Measurements from ENCODE around the gene UACA.

UACA gene

DNA sequence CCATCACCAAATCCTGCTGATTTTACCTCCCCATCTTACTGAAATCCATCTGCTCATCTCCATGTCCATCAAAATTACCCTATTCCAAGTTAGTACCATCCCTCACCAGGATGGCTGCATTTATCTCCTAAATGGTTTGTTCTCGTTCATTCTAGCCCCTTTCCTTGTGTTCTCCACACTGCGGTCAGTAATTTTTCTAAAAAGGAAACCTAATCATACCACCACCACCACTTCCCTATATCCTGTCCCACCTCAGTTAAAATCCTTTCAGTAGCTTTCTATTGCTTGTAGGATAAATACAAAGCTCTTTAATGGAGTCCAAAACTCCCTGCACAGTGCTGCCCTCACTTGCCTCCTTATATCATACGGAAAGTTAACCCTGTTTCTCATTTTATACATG, 51.1 kb downstream of the UACA start:
- Mint-ChIP-seq H3K4me1 (peaks cover 5% of the 10 kb centered on the region), H3K27ac (no peak overlapping the region), H3K27me3 (peaks cover 23% of the 10 kb centered on the region), H3K4me3 (no peak overlapping the region), H3K9me3 (no peaks in the 10 kb centered on the region)
- no peak for ATAC-seq
- no peak for DNase-seq

- ATAC-seq, result no peak
- no peak for DNase-seq
- Mint-ChIP-seq H3K27me3 (peaks cover 23% of the 10 kb centered on the region), H3K9me3 (no peaks in the 10 kb centered on the region), H3K4me1 (peaks cover 5% of the 10 kb centered on the region), H3K4me3 (no peak overlapping the region), H3K27ac (no peak overlapping the region)
Observed at GRCh38 chr15:70710714-70711113, 52.6 kb downstream of the UACA start.

- no peak for DNase-seq
- Mint-ChIP-seq H3K9me3 (no peaks in the 10 kb centered on the region), H3K4me1 (peaks cover 5% of the 10 kb centered on the region), H3K4me3 (no peak overlapping the region), H3K27me3 (peaks cover 32% of the 10 kb centered on the region), H3K27ac (no peak overlapping the region)
- no peak for ATAC-seq
Observed at GRCh38 chr15:70708839-70709238, 54.5 kb downstream of the UACA start.

DNA sequence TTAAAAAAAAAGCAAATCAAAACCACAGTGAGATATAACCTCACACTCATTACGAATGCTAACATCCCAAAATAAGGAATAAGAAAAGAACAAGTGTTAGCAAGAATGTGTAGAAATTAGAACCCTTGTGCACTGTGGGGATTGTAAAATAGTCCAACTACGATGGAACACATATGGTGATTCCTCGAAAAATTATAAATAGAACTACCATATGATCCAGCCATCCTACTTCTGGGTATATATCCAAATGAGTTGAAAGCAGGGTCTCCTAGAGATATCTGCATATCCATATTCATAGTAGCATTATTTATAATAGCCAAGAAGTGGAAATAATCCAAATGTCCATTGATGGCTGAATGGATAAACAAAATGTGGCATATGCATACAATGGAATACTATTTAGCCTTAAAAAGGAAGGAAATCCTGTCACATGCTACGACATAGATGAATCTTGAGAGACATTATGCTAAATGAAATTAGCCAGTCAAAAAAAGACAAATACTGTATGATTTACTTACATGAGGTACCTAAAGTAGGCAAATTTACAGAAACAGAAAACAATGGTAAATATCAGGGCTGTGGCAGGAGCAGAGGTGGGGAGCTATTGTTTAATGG, 55.6 kb downstream of the UACA start:
- DNase-seq (no peak), ATAC-seq (no peak)
- H3K27ac Mint-ChIP-seq, result no peak overlapping the region
- H3K9me3 Mint-ChIP-seq, result no peaks in the 10 kb centered on the region
- peaks cover 5% of the 10 kb centered on the region for H3K4me1 Mint-ChIP-seq
- H3K27me3 Mint-ChIP-seq, result peaks cover 31% of the 10 kb centered on the region
- H3K4me3 Mint-ChIP-seq, result no peak overlapping the region

GRCh38 chr15:70704731-70705130, 58.6 kb downstream of the UACA start:
- peaks cover 25% of the 10 kb centered on the region for H3K27me3 Mint-ChIP-seq
- no peak for DNase-seq

DNA sequence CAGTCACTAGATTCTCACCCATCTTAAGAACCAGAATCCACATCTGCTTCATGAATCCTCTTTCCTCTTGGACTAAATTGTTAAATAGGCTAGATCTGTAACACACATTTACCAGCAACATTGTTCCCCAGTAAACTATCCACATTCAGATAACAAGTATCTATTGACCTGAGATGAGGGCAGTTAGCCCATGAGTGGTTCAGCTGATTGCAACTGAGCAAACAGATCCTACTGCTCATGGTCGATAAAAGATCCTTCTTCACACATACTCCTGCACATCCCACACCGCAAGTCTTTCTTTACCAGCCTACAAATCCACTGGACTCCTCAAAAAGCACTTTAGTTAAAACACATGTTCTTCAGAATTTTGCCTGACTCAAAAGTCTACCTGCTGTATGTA, 59.2 kb downstream of the UACA start:
- ATAC-seq (no peak), DNase-seq (no peak)
- Mint-ChIP-seq H3K9me3 (no peaks in the 10 kb centered on the region), H3K27me3 (peaks cover 30% of the 10 kb centered on the region), H3K27ac (no peak overlapping the region), H3K4me3 (no peak overlapping the region), H3K4me1 (no peaks in the 10 kb centered on the region)

More at GRCh38 chr15:70704731-70705130, 58.6 kb downstream of the UACA start:
- Mint-ChIP-seq H3K4me1 (no peaks in the 10 kb centered on the region), H3K27ac (no peak overlapping the region), H3K4me3 (no peak overlapping the region), H3K9me3 (no peaks in the 10 kb centered on the region)
- ATAC-seq, result no peak

- DNase-seq (no peak), ATAC-seq (no peak)
- no peak overlapping the region for H3K27ac Mint-ChIP-seq
- no peaks in the 10 kb centered on the region for H3K4me1 Mint-ChIP-seq
- no peaks in the 10 kb centered on the region for H3K9me3 Mint-ChIP-seq
- peaks cover 37% of the 10 kb centered on the region for H3K27me3 Mint-ChIP-seq
- H3K4me3 Mint-ChIP-seq, result no peak overlapping the region
Observed at GRCh38 chr15:70703096-70703878, 60.1 kb downstream of the UACA start.

- ATAC-seq (no peak), DNase-seq (no peak)
- H3K27me3 Mint-ChIP-seq, result peaks cover 37% of the 10 kb centered on the region
- no peaks in the 10 kb centered on the region for H3K9me3 Mint-ChIP-seq
- no peaks in the 10 kb centered on the region for H3K4me1 Mint-ChIP-seq
- H3K27ac Mint-ChIP-seq, result no peak overlapping the region
- H3K4me3 Mint-ChIP-seq, result no peak overlapping the region
Observed at GRCh38 chr15:70702584-70702983, 60.8 kb downstream of the UACA start.

DNA sequence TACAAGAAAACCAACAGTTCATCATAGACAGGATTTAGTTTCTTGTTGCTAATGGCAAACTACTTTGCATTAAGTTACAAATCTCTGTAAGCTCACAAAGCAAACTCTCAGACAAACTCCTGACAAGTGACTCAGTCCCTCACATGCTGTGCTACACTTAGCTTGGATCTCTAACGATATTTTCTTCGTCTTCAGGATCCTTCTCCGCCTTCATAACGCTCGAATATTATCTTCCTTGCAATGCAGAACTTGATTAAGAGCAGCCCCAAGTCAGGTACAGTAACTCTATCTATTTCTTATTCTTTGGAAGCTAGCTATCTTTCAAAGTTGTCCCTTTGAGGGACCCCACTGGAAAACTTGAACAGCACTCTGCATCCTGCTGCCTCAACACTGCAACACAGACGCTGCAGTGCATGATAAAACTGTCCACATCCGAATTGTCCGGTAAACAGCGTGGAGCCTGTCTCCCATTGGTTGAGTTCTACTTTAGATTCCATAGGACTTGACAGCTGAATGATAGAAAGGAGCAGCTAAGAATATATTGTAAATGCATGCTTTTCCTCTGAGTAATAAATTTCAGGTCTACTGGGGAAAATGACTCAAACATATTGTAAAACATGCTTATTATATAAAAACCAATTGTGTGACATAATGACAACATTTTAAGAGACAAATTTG, 61.3 kb downstream of the UACA start:
- Mint-ChIP-seq H3K9me3 (no peaks in the 10 kb centered on the region), H3K4me1 (no peaks in the 10 kb centered on the region), H3K4me3 (no peak overlapping the region), H3K27ac (no peak overlapping the region), H3K27me3 (peaks cover 37% of the 10 kb centered on the region)
- DNase-seq (no peak), ATAC-seq (no peak)

DNA sequence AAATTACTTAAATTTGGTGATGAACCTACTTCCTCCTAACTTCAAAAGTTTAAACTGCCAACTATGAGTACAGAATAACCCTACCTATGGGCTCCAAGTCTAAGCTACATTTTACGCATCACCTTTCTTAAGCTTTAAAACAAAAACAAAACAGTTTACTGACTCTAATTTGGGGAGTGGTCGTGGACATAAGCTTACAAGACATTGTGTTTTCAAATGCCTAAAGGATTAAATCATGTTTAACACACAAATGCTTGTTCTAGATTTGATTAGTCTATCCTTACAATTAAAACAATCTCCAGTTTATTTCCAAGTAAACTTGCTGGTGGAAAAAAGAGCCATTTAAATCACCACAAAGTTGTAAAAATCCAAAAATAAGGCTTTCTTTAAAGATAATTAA, 62.2 kb downstream of the UACA start:
- H3K27ac Mint-ChIP-seq, result no peak overlapping the region
- DNase-seq (no peak), ATAC-seq (no peak)
- H3K9me3 Mint-ChIP-seq, result no peaks in the 10 kb centered on the region
- no peak overlapping the region for H3K4me3 Mint-ChIP-seq
- H3K4me1 Mint-ChIP-seq, result no peaks in the 10 kb centered on the region
- H3K27me3 Mint-ChIP-seq, result peaks cover 37% of the 10 kb centered on the region

DNA sequence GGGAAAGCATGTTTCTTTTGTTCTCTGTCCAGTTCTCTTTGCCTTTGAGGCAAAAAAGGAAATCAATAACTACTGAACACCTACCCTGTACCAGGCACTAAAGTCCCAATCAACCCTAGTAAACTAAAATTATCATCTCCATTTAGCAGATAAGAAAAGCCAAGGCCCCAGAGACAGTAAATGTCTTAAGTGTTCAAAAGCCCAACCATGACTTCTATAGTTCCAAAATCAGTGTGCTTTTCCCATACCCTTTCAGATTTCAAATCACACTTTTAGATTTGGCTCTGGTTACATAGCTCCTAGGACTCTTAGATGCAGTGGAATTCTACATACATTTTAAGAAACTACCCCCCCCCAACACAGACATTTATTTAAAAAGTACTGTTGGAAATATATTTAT, 63.5 kb downstream of the UACA start:
- no peak for DNase-seq
- Mint-ChIP-seq H3K9me3 (no peaks in the 10 kb centered on the region), H3K4me1 (no peaks in the 10 kb centered on the region), H3K27me3 (peaks cover 37% of the 10 kb centered on the region), H3K27ac (no peak overlapping the region), H3K4me3 (no peak overlapping the region)
- ATAC-seq, result no peak

DNA sequence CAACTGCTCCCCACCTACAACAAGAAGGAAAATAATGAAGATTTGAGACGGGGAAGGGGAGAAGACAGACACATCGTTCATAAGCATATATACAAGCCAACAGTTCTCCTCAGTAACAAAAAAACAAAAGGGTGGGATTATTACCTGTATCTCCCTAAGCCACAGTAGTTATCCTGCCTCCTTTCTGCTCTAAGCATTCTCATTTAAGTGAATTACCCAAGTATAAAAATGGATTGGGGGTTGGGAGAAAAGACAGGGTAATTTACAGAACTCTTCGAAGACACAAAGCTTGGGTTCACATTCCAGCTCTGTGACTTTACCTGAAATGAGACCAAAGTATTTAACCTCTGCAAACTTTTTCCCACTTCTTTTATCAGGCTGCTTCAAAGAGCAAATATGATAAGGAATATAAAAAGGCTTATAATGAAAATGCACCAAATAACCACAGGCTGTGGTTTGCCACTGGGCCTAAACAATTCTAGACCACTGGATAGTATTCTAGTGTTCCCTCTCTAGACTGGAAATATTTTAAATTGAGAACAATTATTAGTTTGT, 64.4 kb downstream of the UACA start:
- Mint-ChIP-seq H3K4me3 (no peak overlapping the region), H3K27me3 (peaks cover 29% of the 10 kb centered on the region), H3K4me1 (no peaks in the 10 kb centered on the region), H3K27ac (no peak overlapping the region), H3K9me3 (no peaks in the 10 kb centered on the region)
- ATAC-seq (no peak), DNase-seq (no peak)

DNA sequence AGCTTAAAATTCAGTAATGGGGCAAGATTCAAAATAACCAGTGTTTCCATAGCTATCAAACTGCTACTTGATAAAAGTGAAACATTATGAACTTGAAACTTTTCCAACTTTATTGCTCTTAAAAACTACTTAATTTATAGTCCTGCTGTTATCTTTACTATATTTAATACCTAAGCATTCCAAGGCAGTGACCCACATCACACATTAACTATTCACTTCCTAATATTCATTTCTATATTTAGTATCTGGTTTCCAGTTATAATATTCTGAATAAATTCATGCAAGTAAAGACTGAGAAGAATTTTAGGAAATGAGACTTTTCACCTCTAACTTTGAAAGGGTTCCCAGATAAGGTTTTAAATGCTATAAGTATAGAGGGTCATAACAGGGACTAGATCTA, 64.9 kb downstream of the UACA start:
- Mint-ChIP-seq H3K27ac (no peak overlapping the region), H3K4me3 (no peak overlapping the region), H3K4me1 (no peaks in the 10 kb centered on the region), H3K9me3 (no peaks in the 10 kb centered on the region), H3K27me3 (peaks cover 24% of the 10 kb centered on the region)
- ATAC-seq, result no peak
- no peak for DNase-seq

- Mint-ChIP-seq H3K4me3 (no peak overlapping the region), H3K27me3 (no peaks in the 10 kb centered on the region), H3K4me1 (no peaks in the 10 kb centered on the region), H3K9me3 (no peaks in the 10 kb centered on the region), H3K27ac (no peak overlapping the region)
- ATAC-seq (no peak), DNase-seq (no peak)
Observed at GRCh38 chr15:70690491-70691276, 72.7 kb downstream of the UACA start.

- no peaks in the 10 kb centered on the region for H3K4me1 Mint-ChIP-seq
- ATAC-seq (no peak), DNase-seq (no peak)
- no peaks in the 10 kb centered on the region for H3K27me3 Mint-ChIP-seq
- H3K4me3 Mint-ChIP-seq, result no peak overlapping the region
- H3K9me3 Mint-ChIP-seq, result no peaks in the 10 kb centered on the region
- no peak overlapping the region for H3K27ac Mint-ChIP-seq
Observed at GRCh38 chr15:70690021-70690420, 73.3 kb downstream of the UACA start.

Measured in stimulated activated naive CD8-positive, alpha-beta T cell treated with anti-CD3 and anti-CD28 coated beads, Interleukin-15, amount 100 ng/mL, for 72 hours (primary cell).